ENCODE results near the gene GABRG3. TPM values are rescaled to one million over a fixed set of nuclear protein-coding genes. Genes with fewer than 3 reads are reported as not detected.
"Not testable (repeated sequence)": the region's sequence is repeated elsewhere in the genome, so short reads cannot be mapped to it uniquely, and the experiment has no call there.

Gene GABRG3
- polyA plus RNA-seq, 3 donors = 0.92 to 2.1 (median 1.2) TPM

- peak in 5 of 11 donors; percentile 19 to 34 (median 31) for DNase-seq (ENCODE audit: extremely low read depth in 1 of 11, low read depth in 9 of 11, low spot score in 4 of 11)
These were observed 372.0 kb downstream of the GABRG3 start for GRCh38 chr15:27342991-27343390.

GRCh38 chr15:27352136-27352535 is 381.2 kb downstream of the GABRG3 start:
- DNase-seq (ENCODE audit: extremely low read depth in 1 of 11, low read depth in 9 of 11, low spot score in 4 of 11) = no peak

- DNase-seq (ENCODE audit: extremely low read depth in 1 of 11, low read depth in 9 of 11, low spot score in 4 of 11) = no peak
These were observed 382.9 kb downstream of the GABRG3 start for GRCh38 chr15:27353856-27354255.

- DNase-seq (ENCODE audit: extremely low read depth in 1 of 11, low read depth in 9 of 11, low spot score in 4 of 11) = peak in 3 of 11 donors; percentile 15 to 38 (median 21)
These were observed 387.9 kb downstream of the GABRG3 start for GRCh38 chr15:27358751-27359434.

- DNase-seq (ENCODE audit: extremely low read depth in 1 of 11, low read depth in 9 of 11, low spot score in 4 of 11) = no peak
These were observed 388.6 kb downstream of the GABRG3 start for GRCh38 chr15:27359586-27359985.

- DNase-seq (ENCODE audit: extremely low read depth in 1 of 11, low read depth in 9 of 11, low spot score in 4 of 11) = no peak
These were observed 389.3 kb downstream of the GABRG3 start for GRCh38 chr15:27360316-27360715.

- DNase-seq (ENCODE audit: extremely low read depth in 1 of 11, low read depth in 9 of 11, low spot score in 4 of 11) = no peak
These were observed 390.5 kb downstream of the GABRG3 start for GRCh38 chr15:27361438-27361837.

GRCh38 chr15:27365456-27365855 is 394.5 kb downstream of the GABRG3 start:
- DNase-seq (ENCODE audit: extremely low read depth in 1 of 11, low read depth in 9 of 11, low spot score in 4 of 11) = no peak

GRCh38 chr15:27377391-27377790 is 406.4 kb downstream of the GABRG3 start:
- not testable (repeated sequence) for DNase-seq (ENCODE audit: extremely low read depth in 1 of 11, low read depth in 9 of 11, low spot score in 4 of 11)

GRCh38 chr15:27382361-27383025 is 411.5 kb downstream of the GABRG3 start:
- no peak for DNase-seq (ENCODE audit: extremely low read depth in 1 of 11, low read depth in 9 of 11, low spot score in 4 of 11)

GRCh38 chr15:27383726-27384125 is 412.7 kb downstream of the GABRG3 start:
- no peak for DNase-seq (ENCODE audit: extremely low read depth in 1 of 11, low read depth in 9 of 11, low spot score in 4 of 11)

GRCh38 chr15:27392163-27392562 is 421.2 kb downstream of the GABRG3 start:
- DNase-seq (ENCODE audit: extremely low read depth in 1 of 11, low read depth in 9 of 11, low spot score in 4 of 11) = no peak

GRCh38 chr15:27396521-27396920 is 425.5 kb downstream of the GABRG3 start:
- no peak for DNase-seq (ENCODE audit: extremely low read depth in 1 of 11, low read depth in 9 of 11, low spot score in 4 of 11)

- DNase-seq (ENCODE audit: extremely low read depth in 1 of 11, low read depth in 9 of 11, low spot score in 4 of 11) = no peak
These were observed 426.0 kb downstream of the GABRG3 start for GRCh38 chr15:27396996-27397395.

GRCh38 chr15:27398631-27399161 is 427.7 kb downstream of the GABRG3 start:
- no peak for DNase-seq (ENCODE audit: extremely low read depth in 1 of 11, low read depth in 9 of 11, low spot score in 4 of 11)

GRCh38 chr15:27399241-27399640 is 428.3 kb downstream of the GABRG3 start:
- DNase-seq (ENCODE audit: extremely low read depth in 1 of 11, low read depth in 9 of 11, low spot score in 4 of 11) = no peak

GRCh38 chr15:27401471-27401870 is 430.5 kb downstream of the GABRG3 start:
- no peak for DNase-seq (ENCODE audit: extremely low read depth in 1 of 11, low read depth in 9 of 11, low spot score in 4 of 11)

GRCh38 chr15:27408428-27408827 is 437.4 kb downstream of the GABRG3 start:
- DNase-seq (ENCODE audit: extremely low read depth in 1 of 11, low read depth in 9 of 11, low spot score in 4 of 11) = no peak

- no peak for DNase-seq (ENCODE audit: extremely low read depth in 1 of 11, low read depth in 9 of 11, low spot score in 4 of 11)
These were observed 440.1 kb downstream of the GABRG3 start for GRCh38 chr15:27410996-27411605.

- DNase-seq (ENCODE audit: extremely low read depth in 1 of 11, low read depth in 9 of 11, low spot score in 4 of 11) = no peak
These were observed 441.4 kb downstream of the GABRG3 start for GRCh38 chr15:27412415-27412814.

Measured in renal cortex interstitium (tissue), 11 donors.